GM18951 (cell line): ENCODE data around the gene KRT28.

Experiments used
- POLR2A ChIP-seq: IDR thresholded peaks from 4 replicates; pipeline ENCODE4 v1.6.1; 2011; ENCODE audit warnings: mild to moderate bottlenecking; ENCODE audit not compliant: insufficient read length, insufficient read depth; ENCODE audit errors: extremely low read depth
- in situ Hi-C: fragments of 300-500 bp; cut with MboI; formaldehyde crosslinking; loops from one replicate; pipeline ENCODE4 v1.12.0; 2022; ENCODE audit warnings: low sequenced_read_pairs, mixed read lengths, inconsistent platforms; ENCODE audit not compliant: unreplicated experiment

The KRT28 gene

DNA sequence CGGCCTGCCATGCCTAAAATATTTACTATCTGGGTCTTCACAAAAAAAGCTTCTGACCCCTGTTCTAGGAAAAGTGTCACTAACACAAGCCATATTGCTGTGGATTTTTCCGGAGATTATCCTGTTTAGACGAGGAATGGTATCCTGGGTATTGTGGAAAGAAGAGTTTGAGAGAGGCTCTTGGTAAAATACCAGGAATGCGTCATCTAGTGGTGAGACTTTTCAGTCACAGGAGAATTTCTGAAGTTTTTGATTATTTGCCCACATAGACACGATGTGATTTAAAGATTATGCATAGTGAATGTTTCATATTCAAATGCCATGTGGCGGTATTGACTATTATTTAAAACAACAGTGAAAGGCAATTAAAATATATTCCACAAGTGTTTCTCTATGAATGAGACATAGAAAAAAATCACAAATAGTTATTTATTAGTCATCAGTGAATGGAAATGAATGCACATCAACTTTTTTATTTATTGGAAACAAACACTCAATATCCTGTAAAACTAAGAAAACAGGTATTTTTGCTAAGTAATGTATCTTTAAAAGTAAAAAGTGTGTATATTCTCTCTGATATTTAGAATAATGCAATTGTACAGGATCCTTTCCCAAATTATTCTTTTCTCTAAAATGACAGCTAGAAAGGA, 7.8 kb downstream of the KRT28 start:
- in situ Hi-C loops = no loop called here
- TF ChIP-seq POLR2A = no peak

DNA sequence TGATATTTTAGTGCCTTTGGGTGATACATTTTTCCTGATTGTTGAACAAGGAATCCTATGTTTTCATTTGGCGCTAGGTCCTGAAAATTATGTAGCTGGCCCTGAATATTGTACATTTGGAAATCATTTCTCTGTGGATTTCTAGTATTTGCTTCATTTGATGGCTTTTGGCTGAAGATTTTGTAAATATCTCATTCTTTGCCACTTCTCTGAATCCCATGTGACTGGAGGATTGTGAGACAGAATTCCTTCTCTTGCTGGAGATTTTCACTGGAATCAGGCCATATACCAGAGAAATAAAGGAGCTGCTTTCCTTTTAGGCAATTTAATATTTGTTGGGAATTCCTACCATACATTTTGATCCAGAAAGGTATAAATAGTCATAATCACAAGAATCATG, 8.6 kb downstream of the KRT28 start:
- in situ Hi-C loops = no loop called here
- no peak for TF ChIP-seq POLR2A

DNA sequence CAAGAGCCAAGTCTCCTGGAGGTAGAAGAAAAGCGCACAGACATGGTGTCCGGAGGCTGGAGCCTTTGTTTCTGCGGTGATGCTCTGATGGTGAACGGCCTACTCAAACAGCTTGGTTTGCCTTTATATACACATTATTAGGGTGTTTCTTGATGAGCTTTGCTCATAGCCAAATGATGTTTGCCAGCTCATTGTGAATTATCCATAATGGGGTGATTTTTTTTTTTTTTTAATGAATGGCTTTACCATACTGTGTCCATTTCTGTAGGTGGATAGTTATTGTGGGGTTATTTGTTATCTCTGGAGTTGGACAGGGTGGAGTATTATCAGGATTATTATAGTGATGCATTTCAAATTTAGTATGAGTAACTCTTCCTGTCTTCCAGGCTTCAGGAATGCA, 17.3 kb downstream of the KRT28 start, which contains the start of gene KRT27:
Gene KRT27 (minus strand): TSS at position 101 of the 400 bp plus-strand sequence. CDS start 57 bp downstream, at position 44.
- TF ChIP-seq POLR2A = no peak
- in situ Hi-C loops = no loop called here

DNA sequence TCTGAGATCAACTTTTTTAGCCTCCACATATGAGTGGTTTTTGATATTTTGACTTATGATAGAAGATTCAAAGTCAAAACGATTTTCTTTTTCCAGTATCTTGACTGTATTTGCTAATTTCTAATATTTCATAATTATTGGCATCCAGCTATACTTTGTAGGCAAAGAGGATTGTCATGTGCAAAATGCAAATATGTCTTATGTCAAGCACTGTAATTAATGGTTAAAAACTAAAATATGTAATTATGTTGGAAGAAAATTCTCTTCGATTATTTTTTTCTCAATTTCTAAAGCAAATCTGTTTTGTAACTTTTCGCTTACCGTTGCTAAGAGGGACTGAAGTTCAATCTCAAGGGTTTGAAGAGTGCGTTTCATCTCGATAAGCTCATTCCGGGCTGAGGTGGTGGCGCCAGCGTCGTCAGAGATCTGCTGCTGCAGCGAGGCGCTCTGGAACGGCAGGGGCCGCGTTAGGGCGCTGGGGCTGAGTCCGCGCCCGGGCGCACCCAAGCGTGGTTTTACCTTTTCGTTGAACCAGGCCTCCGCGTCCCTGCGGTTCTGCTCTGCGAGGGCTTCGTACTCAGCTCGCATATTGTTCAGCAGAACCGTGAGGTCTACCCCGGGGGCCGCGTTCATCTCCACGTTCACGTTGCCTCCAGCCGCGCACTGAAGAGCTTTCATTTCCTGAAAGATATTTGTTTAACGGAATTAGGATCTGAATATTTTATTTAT, 20.4 kb downstream of the KRT28 start:
- in situ Hi-C loops = no loop called here
- TF ChIP-seq POLR2A = no peak

DNA sequence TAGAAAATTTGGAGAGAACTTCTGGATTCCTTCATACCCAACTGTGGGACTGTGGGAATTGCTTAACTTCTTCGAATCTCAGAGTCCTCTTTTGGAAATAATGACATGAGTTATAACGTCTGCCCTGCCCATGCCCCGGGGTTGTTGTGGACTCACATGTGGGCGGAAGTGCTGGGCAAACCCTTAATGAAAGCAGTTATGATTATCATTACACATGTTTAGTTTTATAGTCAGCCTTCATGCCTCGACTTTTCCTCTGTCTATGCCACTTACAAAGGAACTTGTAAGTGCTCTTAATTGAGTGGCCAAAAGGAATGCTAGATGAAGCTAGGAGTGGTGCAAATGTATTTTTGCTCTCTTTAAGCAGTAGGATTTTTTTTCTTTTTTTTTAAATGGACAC, 21.3 kb downstream of the KRT28 start:
- in situ Hi-C loops = no loop called here
- TF ChIP-seq POLR2A = no peak

DNA sequence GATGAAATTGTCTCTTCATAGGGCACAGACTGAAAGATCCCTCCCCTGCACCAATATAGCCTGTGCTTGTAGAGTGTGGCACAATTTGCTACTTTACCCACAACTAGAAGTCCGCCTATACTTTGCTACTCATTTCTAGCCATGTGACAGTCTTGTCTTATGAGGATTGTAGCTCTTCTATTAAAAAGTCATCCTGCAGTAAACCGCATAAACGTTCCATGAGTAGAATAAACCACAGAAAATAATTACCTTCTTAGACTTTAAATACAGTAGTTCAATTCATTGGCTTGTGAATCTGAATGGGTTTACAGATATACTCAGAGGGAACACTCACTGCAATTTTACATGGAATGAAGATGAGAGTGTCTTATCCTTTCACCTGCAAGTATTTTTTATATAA, 21.8 kb downstream of the KRT28 start:
- in situ Hi-C loops = no loop called here
- no peak for TF ChIP-seq POLR2A

DNA sequence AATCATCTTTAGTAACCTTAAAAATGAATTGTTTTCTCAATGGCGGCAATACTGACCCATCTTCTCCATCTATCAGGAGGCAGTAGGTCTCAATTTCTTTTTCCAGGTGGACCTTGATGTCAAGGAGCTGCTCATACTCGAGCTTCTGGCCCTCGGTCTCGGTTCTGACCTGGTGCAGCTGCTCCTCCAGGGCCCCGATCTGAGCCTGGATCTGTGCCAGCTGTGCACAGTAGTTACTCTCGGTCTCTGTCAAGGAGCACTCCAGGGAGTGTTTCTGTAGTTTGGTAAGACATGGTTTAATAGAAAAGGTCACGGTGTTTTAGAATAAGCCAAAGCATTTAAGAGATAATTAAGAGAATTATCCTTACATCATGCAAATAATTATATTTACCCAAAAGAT, 22.3 kb downstream of the KRT28 start:
- no peak for TF ChIP-seq POLR2A
- in situ Hi-C loops = no loop called here

DNA sequence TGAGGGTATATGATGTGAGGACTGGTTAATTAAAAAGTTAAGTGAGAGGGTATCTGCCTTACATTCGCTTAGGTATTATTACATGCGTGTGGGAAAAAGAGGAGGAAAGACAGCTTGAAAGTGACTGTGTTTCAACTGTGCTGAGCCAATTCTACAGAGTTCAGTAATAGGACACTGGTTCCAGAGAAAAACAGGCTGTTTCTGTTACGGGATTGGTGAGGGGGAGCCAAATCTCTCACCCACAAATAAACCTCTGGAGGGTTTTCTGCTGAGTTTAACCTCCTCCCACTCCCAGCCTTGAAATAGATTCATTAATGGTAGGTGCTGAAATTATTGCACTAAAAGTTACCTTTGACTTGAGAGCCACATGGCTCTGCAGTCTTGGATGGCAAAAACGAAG, 23.8 kb downstream of the KRT28 start:
- no peak for TF ChIP-seq POLR2A
- in situ Hi-C loops = no loop called here

DNA sequence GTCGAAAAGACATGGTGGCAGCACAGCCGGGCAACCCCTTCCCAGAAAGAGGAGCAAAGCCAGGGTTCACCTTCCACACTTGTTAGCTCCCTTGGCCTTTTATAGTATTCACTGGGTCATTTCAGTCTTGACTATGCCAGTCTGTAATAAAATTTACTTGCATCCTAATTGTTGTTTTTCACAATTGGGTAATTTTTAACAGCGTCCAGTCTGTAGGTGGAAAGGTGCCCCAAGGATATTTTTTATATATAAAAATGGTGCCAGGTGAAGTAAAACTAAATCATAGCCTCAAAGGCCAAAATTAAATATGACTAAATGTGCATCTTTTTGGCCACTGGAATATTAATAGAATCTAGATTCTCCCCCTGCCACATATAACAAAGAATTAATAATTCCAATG, 27.7 kb downstream of the KRT28 start, which contains the start of gene KRT26:
Gene KRT26 (minus strand): TSS at position 101 of the 400 bp plus-strand sequence. CDS start 88 bp downstream, at position 13.
- no peak for TF ChIP-seq POLR2A

DNA sequence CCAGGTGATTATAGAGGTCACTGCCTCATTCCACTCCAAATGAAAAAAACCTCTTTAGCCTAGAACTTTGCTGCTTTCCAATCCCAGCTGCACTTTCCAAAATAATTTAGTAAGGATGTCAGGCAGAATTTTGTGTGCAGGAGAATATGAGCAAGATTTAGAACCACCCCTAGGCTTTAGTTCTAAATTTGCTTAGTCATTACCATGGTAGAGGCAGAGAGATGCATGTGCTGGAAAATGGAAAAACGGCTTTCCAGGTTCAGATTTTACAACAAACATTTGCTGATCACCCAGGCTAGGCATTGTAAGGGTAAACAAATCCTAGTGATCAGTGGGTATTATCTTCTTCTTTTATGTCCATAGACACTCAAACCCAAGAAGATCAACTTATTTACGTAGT, 34.1 kb downstream of the KRT28 start:
- in situ Hi-C loops = no loop called here
- no peak for TF ChIP-seq POLR2A

More for the DNA sequence above, 27.7 kb downstream of the KRT28 start, which contains the start of gene KRT26:
- in situ Hi-C loops = no loop called here

DNA sequence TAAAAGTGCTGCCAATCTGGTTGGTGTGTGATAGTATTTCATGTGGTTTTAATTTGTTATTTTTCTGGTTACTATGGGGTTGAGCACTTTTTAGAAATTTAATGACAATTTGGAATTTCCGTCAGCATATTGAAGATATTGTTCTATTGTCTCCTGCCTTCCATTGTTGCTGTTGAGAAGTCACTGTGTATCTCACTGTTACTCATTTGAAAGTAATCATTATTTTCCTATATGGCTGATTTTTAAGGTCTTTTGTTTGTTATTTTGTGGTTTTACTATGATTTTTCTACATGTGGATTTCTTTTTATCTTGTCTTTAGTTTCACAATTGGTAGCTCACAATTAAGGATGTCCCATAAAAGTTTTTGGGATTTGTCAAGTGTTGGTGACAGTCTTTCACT, 36.0 kb downstream of the KRT28 start:
- in situ Hi-C loops = no loop called here
- TF ChIP-seq POLR2A = no peak

DNA sequence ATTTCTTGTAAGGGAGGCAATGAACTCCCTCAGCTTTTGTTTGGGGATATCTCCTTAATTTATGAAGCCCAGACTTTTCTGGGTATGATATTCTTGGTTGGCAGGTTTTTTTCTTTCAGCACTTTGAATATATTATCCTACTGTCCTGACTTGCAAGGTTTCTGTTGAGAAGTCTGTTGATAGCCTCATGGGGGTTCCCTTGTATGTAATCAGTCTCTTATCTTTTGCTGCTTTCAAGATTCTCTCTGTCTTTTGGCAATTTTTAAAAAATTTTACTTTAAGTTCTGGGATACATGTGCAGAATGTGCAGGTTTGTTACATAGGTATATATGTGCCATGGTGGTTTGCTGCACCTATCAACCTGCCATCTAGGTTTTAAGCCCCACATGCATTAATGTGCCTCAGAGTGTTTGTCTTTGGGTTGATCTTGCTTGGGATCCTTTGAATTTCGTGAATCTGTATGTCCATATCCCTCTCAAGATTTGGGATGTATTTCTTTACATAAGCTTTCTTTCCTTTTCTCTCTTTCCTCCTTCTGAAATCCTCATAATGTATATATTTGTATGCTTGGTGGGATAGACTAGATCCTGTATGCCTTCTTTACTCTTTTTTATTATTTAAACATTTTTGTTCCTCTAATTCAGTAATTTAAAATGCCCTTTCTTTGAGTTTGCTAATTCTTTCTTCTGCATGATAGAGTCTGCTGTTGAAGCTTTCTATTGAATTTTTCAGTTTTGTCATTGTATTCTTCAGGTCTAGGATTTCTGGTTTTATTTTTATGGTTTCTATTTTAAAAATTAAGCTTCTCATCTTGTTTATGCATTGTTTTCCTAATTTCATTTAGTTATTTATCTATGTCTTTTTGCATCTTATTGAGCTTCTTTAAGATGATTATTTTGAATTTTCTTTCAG, 39.4 kb downstream of the KRT28 start:
- in situ Hi-C loops = no loop called here

DNA sequence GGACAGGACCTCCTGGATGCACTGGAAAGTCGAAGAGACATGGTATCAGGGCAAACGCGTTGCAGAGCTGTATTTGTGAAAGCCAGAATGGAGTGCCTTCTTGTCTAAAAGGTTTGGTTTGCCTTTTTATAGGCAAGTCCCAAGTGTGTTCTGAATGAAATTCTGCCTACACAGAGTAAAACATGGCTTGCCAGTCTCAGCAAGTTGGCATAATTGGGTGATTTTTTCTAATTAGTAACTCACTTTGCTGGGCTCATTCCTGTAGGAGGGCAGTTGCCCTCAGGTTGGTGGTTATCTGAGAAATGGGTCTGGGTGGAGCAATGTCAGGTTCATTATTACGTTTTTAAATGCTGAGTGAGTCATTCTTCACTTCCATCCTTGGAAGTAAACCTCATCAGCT, 44.5 kb downstream of the KRT28 start, which contains the start of gene KRT25:
Gene KRT25 (minus strand): TSS at position 101 of the 400 bp plus-strand sequence. CDS start 60 bp downstream, at position 41.
- no peak for TF ChIP-seq POLR2A
- in situ Hi-C loops = no loop called here

More for the DNA sequence above, 39.4 kb downstream of the KRT28 start:
- no peak for TF ChIP-seq POLR2A
